NCI-H128 (cell line): ENCODE data around the gene MACIR.
"Not testable (repeated sequence)": the region's sequence is repeated elsewhere in the genome, so short reads cannot be mapped to it uniquely, and the experiment has no call there.

Experiments used
- DNase-seq: peaks from one replicate; lab custom pipeline; 2025; ENCODE audit not compliant: unreplicated experiment; lab: John Stamatoyannopoulos, UW

Gene MACIR

GRCh38 chr5:103258368-103258956, at the start of gene MACIR:
Gene MACIR (plus strand): TSS chr5:103258763. CDS start chr5:103275920, 17,157 bp downstream.
- peak; percentile 72 for DNase-seq

DNA sequence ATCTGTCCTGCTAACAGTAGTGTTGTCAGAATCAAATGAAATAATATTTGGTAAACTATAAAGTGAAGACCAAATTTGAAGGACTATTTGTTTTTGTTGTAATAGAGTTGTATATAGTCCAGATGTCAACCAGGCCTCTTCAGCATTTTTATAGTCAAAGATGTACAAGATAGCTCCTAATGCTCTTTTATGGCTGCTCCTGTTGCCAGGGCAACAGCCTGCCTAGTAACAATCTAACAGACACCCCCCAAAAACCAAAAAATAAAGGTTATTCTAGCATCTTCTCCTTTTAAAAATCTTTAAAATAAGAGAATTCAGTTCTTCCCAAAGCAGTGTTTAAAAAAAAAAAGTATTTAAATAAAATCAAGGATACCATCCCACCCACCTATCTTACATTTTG, 49.5 kb upstream of the MACIR start:
- no peak for DNase-seq

DNA sequence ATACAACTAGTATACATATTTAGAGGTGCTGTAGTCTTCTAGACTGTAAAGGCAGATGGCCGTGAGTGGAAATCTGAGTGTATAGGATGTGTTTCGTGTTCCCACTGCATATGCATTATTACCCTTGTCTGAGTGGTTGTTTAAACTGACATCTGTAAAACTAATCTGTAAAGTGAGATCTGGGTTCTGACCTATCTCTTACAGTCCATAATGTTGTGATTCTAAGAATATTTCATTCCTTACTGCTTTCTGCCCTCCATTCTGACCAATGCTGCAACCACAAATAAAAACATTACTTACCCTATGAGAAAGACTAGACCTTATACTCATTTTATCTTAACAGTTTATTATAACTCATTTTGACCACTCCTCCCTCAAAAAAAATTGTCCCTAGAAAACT, 47.6 kb upstream of the MACIR start:
- no peak for DNase-seq

GRCh38 chr5:103211576-103212561, 46.7 kb upstream of the MACIR start:
- no peak for DNase-seq

- DNase-seq, result no peak
Measured at GRCh38 chr5:103216137-103216536, 42.4 kb upstream of the MACIR start.

DNA sequence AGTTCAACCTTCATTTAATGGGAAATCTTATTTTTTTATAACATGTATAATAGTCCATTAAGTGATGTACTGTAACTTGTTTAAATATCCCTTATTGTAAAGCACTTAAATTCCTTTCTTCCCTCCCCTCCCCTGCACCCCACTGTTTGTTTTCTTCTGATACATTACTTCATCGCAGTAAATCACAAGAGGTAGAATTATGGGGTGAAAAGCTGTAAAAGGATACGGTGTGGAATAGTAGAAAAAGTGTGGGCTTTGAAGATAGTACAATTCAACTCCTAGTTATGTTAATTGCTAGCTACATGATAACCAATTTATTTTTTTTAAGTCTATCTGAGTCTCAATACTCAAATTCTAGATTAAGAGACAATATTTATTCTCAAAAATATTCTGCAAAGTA, 41.9 kb upstream of the MACIR start:
- DNase-seq, result no peak

- no peak for DNase-seq
Measured at GRCh38 chr5:103217101-103217500, 41.5 kb upstream of the MACIR start.

GRCh38 chr5:103218164-103218563, 40.4 kb upstream of the MACIR start:
- DNase-seq, result no peak

DNA sequence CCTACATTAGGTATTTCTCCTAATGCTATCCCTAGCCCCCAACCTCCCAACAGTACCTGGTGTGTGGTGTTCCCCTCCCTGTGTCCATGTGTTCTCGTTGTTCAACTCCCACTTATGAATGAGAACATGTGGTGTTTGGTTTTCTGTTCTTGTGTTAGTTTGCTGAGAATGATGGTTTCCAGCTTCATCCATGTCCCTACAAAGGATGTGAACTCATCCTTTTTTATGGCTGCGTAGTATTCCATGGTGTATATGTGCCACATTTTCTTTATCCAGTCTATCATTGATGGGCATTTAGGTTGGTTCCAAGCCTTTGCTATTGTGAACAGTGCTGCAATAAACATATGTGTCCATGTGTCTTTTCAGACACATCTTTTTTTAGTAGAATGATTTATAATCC, 39.5 kb upstream of the MACIR start:
- DNase-seq, result not testable (repeated sequence)

- DNase-seq, result no peak
Measured at GRCh38 chr5:103223031-103223955, 35.3 kb upstream of the MACIR start.

- no peak for DNase-seq
Measured at GRCh38 chr5:103224118-103224893, 34.3 kb upstream of the MACIR start.

DNA sequence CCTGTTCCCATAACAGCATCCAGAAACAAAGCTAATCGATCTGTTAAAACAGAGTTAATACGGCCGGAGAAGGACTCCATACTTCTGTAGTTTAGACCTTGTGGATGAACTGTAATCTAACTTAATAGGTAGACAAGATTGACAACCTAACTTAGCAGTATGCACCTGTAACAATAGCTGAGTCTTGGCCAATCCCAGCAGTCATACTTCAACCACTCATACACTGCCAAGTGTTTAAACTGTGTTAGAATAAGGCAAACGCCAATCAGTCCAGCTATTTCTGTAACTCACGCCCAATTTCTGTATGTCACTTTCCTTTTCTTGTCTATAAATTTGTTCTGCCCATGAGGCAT, 33.7 kb upstream of the MACIR start:
- DNase-seq, result no peak

GRCh38 chr5:103228061-103228460, 30.5 kb upstream of the MACIR start:
- DNase-seq, result no peak

DNA sequence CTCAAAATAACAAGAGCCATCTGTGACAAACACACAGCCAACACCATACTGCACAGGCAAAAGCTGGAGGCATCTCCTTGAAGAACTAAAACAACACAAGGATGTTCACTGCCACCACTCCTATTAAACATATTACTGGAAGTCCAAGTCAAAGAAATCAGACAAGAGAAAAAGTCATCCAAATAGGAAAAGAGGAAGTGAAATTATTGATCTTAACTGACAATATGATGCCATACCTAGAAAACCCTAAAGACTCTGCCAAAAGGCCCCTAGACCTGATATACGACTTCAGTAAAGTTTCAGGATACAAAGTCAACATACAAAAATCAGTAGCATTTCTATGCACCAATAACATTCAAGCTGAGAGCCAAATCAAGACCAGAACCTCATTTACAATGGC, 30.0 kb upstream of the MACIR start:
- DNase-seq, result no peak

DNA sequence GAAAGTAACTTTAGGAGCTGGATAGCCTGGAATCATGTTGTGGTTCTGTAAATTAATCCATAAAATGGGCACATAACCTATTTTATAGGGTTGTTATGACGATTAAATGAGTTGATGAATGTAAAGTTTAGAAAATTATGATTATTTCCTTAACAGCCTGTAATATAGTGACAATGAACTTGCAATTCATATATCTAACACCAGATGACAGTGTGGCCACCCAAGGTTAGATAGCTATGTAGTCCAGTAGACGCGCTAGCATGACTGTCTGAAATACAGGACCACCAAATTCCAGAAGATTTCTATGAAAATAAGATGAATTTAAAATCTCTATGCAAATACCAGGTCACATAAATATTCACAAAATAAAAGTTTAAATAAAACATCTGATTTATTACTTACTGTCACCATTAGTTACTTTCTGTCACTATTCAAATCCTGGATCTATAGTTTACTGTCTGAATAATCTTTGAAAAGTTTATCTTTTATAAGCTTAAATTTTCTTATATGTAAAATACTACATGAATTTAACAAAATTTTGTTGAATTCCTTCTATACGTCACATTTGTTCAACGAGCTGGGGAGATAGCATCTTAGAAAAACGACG, 26.1 kb upstream of the MACIR start:
- no peak for DNase-seq

DNA sequence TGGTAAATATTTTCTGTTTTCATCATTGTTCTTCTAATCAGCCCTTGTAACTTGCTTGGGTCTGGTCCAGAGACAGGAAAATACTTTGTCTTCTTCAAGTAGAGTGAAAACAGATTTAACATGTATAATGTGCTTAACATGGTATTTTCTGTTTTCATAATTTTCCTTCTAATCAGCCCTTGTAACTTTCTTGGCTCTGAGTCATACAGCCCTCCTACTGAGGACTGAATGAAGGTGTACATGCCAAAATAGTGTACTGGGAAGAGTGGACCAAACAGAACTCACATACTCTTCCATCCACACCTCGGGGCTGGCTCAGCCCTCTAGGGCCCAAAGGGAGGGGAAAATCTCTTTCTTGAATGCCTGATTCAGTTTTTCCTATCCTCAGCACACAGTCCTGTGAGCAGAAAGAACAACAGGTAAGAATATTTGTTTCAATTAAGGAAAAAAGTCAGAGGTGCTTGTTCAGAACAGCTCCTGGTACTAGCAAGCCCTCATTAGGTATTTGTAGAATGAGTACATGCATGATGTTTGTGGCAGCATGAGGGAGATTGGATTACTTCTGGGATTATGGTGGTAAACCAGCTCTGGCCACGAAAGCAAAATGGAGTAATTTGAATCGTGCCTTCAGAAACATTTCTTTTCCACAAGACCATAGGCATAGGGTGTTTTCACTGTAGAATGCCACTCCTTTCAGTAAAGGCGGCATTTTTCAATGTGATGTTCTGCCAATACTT, 24.2 kb upstream of the MACIR start:
- DNase-seq, result no peak

GRCh38 chr5:103235891-103236290, 22.7 kb upstream of the MACIR start:
- no peak for DNase-seq

GRCh38 chr5:103237778-103238177, 20.8 kb upstream of the MACIR start:
- DNase-seq, result no peak

GRCh38 chr5:103243665-103244064, 14.9 kb upstream of the MACIR start:
- DNase-seq, result no peak

- DNase-seq, result no peak
Measured at GRCh38 chr5:103244398-103244797, 14.2 kb upstream of the MACIR start.
